Measurements from ENCODE around the gene DKKL1.

- TF ChIP-seq CTCF (IDR thresholded peaks at IDR 0.05; ENCODE audit: borderline replicate concordance, extremely low read depth, low read length, poor library complexity, severe bottlenecking) (no peak), EZH2 (IDR thresholded peaks at IDR 0.05; ENCODE audit: borderline replicate concordance, low read depth, low read length, severe bottlenecking) (no peak)
Observed at GRCh38 chr19:49383599-49383998, 19.9 kb downstream of the DKKL1 start.

All from DND-41 (cell line).